Astrocyte (in vitro differentiated cells and primary cell): ENCODE measurements around the gene ABCG2. TPM values are rescaled to one million over a fixed set of nuclear protein-coding genes. Genes with fewer than 3 reads are reported as not detected.

Experiments
- DNase-seq: peaks from one replicate; pipeline ENCODE4 v3.0.0-alpha.2; 2010; ENCODE audit warnings: low read depth
- FAIRE-seq: peaks from 2 replicates; lab custom pipeline; 2011; peaks lifted over from hg19 to GRCh38; lab: Jason Lieb, UNC
- H2AFZ ChIP-seq: 2 replicates; pipeline ENCODE4 v1.6.0; 2012; ENCODE audit warnings: low read depth, low read length, inconsistent platforms
- H3K27ac ChIP-seq: 2 replicates; pipeline ENCODE4 v1.5.1; 2011; ENCODE audit warnings: low read depth, low read length, inconsistent platforms
- H3K27me3 ChIP-seq: 2 replicates; pipeline ENCODE4 v1.6.0; 2011; ENCODE audit warnings: low read length, inconsistent platforms; ENCODE audit not compliant: insufficient read depth
- H3K36me3 ChIP-seq: 2 replicates; pipeline ENCODE4 v1.5.1; 2011; ENCODE audit warnings: low read length, inconsistent platforms; ENCODE audit not compliant: insufficient read depth
- H3K4me1 ChIP-seq: 2 replicates; pipeline ENCODE4 v1.5.1; 2011; ENCODE audit warnings: low read length, inconsistent platforms; ENCODE audit not compliant: insufficient read depth
- H3K4me2 ChIP-seq: 2 replicates; pipeline ENCODE4 v1.6.0; 2012; ENCODE audit warnings: low read length, inconsistent platforms
- H3K4me3 ChIP-seq: 2 replicates; pipeline ENCODE4 v1.5.1; 2011; ENCODE audit warnings: low read depth, mild to moderate bottlenecking, low read length, inconsistent platforms; ENCODE audit not compliant: insufficient read depth
- H3K79me2 ChIP-seq: 2 replicates; pipeline ENCODE4 v1.6.0; 2012; ENCODE audit warnings: mild to moderate bottlenecking, low read length, inconsistent platforms; ENCODE audit not compliant: insufficient read depth
- H3K9ac ChIP-seq: 2 replicates; pipeline ENCODE4 v1.6.0; 2012; ENCODE audit warnings: mild to moderate bottlenecking, low read length, inconsistent platforms
- H3K9me3 ChIP-seq: 2 replicates; pipeline ENCODE4 v1.5.1; 2012; ENCODE audit warnings: low read depth, mild to moderate bottlenecking, low read length, inconsistent platforms; ENCODE audit not compliant: insufficient read depth
- H4K20me1 ChIP-seq: 2 replicates; pipeline ENCODE4 v1.6.0; 2012; ENCODE audit warnings: low read length, inconsistent platforms; ENCODE audit not compliant: insufficient read depth
- H3K27ac Mint-ChIP-seq: one replicate; pipeline ENCODE4 v1.8.0; 2021; ENCODE audit warnings: mild to moderate bottlenecking, mixed read lengths; ENCODE audit not compliant: unreplicated experiment
- H3K27me3 Mint-ChIP-seq: one replicate; pipeline ENCODE4 v1.8.0; 2021; ENCODE audit warnings: low read depth, mixed read lengths; ENCODE audit not compliant: unreplicated experiment
- H3K36me3 Mint-ChIP-seq: one replicate; pipeline ENCODE4 v1.8.0; 2021; ENCODE audit warnings: low read depth, mixed read lengths; ENCODE audit not compliant: unreplicated experiment
- H3K4me1 Mint-ChIP-seq: one replicate; pipeline ENCODE4 v1.8.0; 2021; ENCODE audit warnings: low read depth, mixed read lengths; ENCODE audit not compliant: unreplicated experiment
- H3K4me3 Mint-ChIP-seq: one replicate; pipeline ENCODE4 v1.8.0; 2021; ENCODE audit warnings: mild to moderate bottlenecking, moderate library complexity, mixed read lengths; ENCODE audit not compliant: unreplicated experiment
- H3K9me3 Mint-ChIP-seq: one replicate; pipeline ENCODE4 v1.8.0; 2021; ENCODE audit warnings: mild to moderate bottlenecking, mixed read lengths; ENCODE audit not compliant: unreplicated experiment
- EZH2 ChIP-seq: IDR thresholded peaks from 2 replicates; pipeline ENCODE4 v1.6.1; 2012; ENCODE audit warnings: mild to moderate bottlenecking, low read length, inconsistent platforms; ENCODE audit not compliant: insufficient read depth
- total RNA-seq: library from RNA; stranded (reverse); gene quantifications from 2 replicates; pipeline ENCODE4 v1.2.1, GENCODE V29; 2021
- TF ChIP-seq, protein P1 (sequence below): IDR thresholded peaks from 2 replicates; pipeline ENCODE4 v1.5.1; 2011; ENCODE audit warnings: low read depth, mild to moderate bottlenecking, inconsistent platforms, low read length, moderate library complexity; ENCODE audit not compliant: insufficient read depth

Gene ABCG2
- total RNA-seq, 1 donor from 2014 or later, result 2.5 TPM

DNA sequence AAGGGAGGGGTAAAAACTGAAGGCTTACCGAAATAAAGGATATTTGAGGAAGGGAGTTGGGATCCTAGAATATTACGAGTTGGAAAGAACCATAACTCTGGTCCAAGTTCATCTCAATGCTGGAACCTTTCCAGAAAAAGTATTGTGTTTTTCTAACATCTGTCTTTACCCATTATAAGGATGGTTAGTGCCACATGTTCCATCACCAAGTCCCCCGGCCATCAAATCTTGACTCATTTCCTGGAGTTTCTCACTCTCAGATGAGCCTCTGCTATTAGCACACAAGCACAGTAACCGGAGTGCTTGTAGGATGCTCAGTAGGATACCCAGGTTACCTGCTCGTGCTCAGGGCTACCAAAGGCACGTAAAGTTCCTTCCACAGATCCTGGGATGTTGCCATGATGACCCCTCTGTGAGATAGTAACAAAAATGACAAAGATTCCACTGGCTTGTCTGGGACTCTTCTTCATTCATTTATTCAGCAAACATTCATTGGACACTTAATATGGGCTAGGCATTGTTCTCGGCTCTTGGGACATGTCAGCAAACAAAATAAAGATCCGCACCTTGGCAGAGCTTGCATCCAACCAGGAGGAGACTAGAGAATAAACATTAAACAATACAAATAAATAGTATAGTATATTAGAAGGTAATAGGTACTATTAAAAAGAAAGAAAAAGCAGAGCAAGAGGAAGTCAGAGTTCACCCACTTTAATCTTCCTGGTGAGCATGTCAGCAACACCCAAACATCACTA, 114.7 kb downstream of the ABCG2 start:
- no peaks in the 10 kb centered on the region for H3K4me1 ChIP-seq
- Mint-ChIP-seq H3K4me3 (no peak overlapping the region), H3K36me3 (peaks cover 6% of the 10 kb centered on the region), H3K27me3 (no peaks in the 10 kb centered on the region), H3K4me1 (no peaks in the 10 kb centered on the region), H3K27ac (no peak overlapping the region), H3K9me3 (no peaks in the 10 kb centered on the region)
- no peak for FAIRE-seq
- DNase-seq, result no peak
- H3K27ac ChIP-seq, result no peak overlapping the region
- H3K9me3 ChIP-seq, result no peaks in the 10 kb centered on the region
- H3K4me2 ChIP-seq, result no peak overlapping the region
- H3K9ac ChIP-seq, result no peak overlapping the region
- peaks cover 71% of the 10 kb centered on the region for H3K36me3 ChIP-seq
- H3K4me3 ChIP-seq, result no peak overlapping the region
- H2AFZ ChIP-seq, result no peak overlapping the region
- no peak for TF ChIP-seq EZH2
- TF ChIP-seq, protein P1, sequence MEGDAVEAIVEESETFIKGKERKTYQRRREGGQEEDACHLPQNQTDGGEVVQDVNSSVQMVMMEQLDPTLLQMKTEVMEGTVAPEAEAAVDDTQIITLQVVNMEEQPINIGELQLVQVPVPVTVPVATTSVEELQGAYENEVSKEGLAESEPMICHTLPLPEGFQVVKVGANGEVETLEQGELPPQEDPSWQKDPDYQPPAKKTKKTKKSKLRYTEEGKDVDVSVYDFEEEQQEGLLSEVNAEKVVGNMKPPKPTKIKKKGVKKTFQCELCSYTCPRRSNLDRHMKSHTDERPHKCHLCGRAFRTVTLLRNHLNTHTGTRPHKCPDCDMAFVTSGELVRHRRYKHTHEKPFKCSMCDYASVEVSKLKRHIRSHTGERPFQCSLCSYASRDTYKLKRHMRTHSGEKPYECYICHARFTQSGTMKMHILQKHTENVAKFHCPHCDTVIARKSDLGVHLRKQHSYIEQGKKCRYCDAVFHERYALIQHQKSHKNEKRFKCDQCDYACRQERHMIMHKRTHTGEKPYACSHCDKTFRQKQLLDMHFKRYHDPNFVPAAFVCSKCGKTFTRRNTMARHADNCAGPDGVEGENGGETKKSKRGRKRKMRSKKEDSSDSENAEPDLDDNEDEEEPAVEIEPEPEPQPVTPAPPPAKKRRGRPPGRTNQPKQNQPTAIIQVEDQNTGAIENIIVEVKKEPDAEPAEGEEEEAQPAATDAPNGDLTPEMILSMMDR, result no peak
- no peaks in the 10 kb centered on the region for H3K27me3 ChIP-seq
- H3K79me2 ChIP-seq, result no peaks in the 10 kb centered on the region
- H4K20me1 ChIP-seq, result peaks cover 10% of the 10 kb centered on the region

GRCh38 chr4:88043001-88043400, 115.4 kb downstream of the ABCG2 start:
- no peak for TF ChIP-seq EZH2
- TF ChIP-seq, protein P1, result no peak
- Mint-ChIP-seq H3K4me3 (no peak overlapping the region), H3K27me3 (no peaks in the 10 kb centered on the region), H3K36me3 (peaks cover 4% of the 10 kb centered on the region), H3K27ac (no peak overlapping the region), H3K9me3 (no peaks in the 10 kb centered on the region), H3K4me1 (no peaks in the 10 kb centered on the region)
- Histone ChIP-seq H4K20me1 (peaks cover 14% of the 10 kb centered on the region), H3K27ac (no peak overlapping the region), H3K4me3 (no peak overlapping the region), H3K79me2 (no peaks in the 10 kb centered on the region), H3K4me1 (no peaks in the 10 kb centered on the region), H3K27me3 (no peaks in the 10 kb centered on the region), H3K4me2 (no peak overlapping the region), H3K9me3 (no peaks in the 10 kb centered on the region), H3K9ac (no peak overlapping the region), H2AFZ (no peak overlapping the region), H3K36me3 (peaks cover 76% of the 10 kb centered on the region)
- FAIRE-seq, result no peak
- DNase-seq, result no peak

DNA sequence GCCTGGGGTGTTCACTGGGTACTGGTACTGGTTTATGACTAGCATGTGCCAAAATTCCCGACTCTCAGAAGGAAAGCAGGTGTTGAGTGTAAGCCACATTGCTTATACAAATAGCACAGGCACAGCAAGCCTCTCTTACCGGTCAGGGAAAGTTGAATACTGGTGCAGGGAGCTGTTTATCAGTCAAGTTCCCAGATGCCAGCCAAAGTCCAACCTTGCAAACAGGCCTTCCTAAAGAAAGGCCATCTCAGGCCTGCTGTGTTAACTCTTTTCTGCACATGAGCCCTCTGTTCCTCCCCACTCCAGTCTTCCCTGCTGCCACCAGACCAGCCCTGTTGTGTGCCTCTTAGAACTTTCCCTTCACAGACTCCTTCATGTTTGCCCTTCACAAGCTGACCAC, 116.8 kb downstream of the ABCG2 start:
- no peak for DNase-seq
- Histone ChIP-seq H3K4me2 (no peak overlapping the region), H4K20me1 (peaks cover 24% of the 10 kb centered on the region), H2AFZ (no peak overlapping the region), H3K9ac (no peak overlapping the region), H3K27ac (no peak overlapping the region), H3K4me1 (no peaks in the 10 kb centered on the region), H3K36me3 (peaks cover 71% of the 10 kb centered on the region), H3K27me3 (no peaks in the 10 kb centered on the region), H3K9me3 (no peaks in the 10 kb centered on the region), H3K4me3 (no peak overlapping the region), H3K79me2 (no peaks in the 10 kb centered on the region)
- Mint-ChIP-seq H3K27me3 (no peaks in the 10 kb centered on the region), H3K27ac (no peak overlapping the region), H3K9me3 (no peaks in the 10 kb centered on the region), H3K4me3 (no peak overlapping the region), H3K36me3 (peaks cover 3% of the 10 kb centered on the region), H3K4me1 (no peaks in the 10 kb centered on the region)
- no peak for TF ChIP-seq EZH2
- TF ChIP-seq, protein P1, result no peak
- FAIRE-seq, result no peak
